Measurements from ENCODE around the gene AKAP10. TPM values are rescaled to one million over a fixed set of nuclear protein-coding genes. Genes with fewer than 3 reads are reported as not detected.
A peak's percentile ranks its signal among the peaks of the same experiment; 100 is the strongest.

Gene AKAP10
- polyA plus RNA-seq, 3 donors, result 13.1 to 62.6 (median 15.4) TPM

DNA sequence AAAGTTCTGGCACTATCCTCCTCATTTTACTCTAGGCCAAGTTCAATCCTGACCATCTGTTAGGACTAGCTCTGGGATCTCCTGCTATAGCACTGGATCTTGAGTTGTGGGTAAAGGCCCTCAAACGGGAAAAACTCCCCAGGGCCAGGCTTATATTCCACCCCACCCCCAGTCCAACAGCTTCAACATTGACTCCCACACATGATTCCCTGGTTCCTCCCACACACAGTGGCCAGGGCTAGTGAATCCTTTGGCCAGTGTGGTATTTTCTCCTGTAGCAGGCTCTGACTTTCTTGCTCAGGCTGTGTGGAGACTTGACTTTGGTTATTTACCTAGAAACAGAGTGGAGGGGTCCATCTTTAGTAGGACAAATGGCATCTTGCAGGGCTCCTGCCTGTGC lies 10.3 kb upstream of the AKAP10 start:
- no CpG with 5 or more reads among the region's 1 CpG for WGBS (ENCODE audit: insufficient coverage)
- Mint-ChIP-seq H3K4me3 (no peak overlapping the region), H3K9me3 (no peaks in the 10 kb centered on the region), H3K27me3 (ENCODE audit: low read depth in 3 of 3) (peaks cover 0 to 3% (median 0%) of the 10 kb centered on the region in 3 donors), H3K4me1 (peaks cover 1% of the 10 kb centered on the region), H3K36me3 (no peaks in the 10 kb centered on the region), H3K27ac (peak overlapping the region in 1 of 7 donors; percentile 64)
- Histone ChIP-seq H3K4me2 (replicated peaks; ENCODE audit: extremely low read depth, low read length, poor library complexity, severe bottlenecking) (no peak overlapping the region), H3K36me3 (replicated peaks in 1 of 2; ENCODE audit: control insufficient read depth in 1 of 2, insufficient read depth in 2 of 2, low read length in 2 of 2) (no peaks in the 10 kb centered on the region), H4K20me1 (ENCODE audit: insufficient read depth, low read length) (no peaks in the 10 kb centered on the region), H3K27me3 (ENCODE audit: control insufficient read depth in 2 of 2, insufficient read depth in 2 of 2, low read length in 2 of 2) (no peaks in the 10 kb centered on the region), H2AFZ (ENCODE audit: insufficient read depth, low read depth, low read length, poor library complexity, severe bottlenecking) (no peak overlapping the region), H3K9ac (ENCODE audit: insufficient read depth, low read length, poor library complexity, severe bottlenecking) (no peak overlapping the region), H3K79me2 (ENCODE audit: insufficient read depth, low read length) (no peaks in the 10 kb centered on the region), H3K27ac (ENCODE audit: low read depth in 1 of 2, low read length in 2 of 2) (no peak overlapping the region), H3K9me3 (replicated peaks in 1 of 2; ENCODE audit: control insufficient read depth in 1 of 2, insufficient read depth in 1 of 2, low read length in 2 of 2) (no peaks in the 10 kb centered on the region), H3K4me3 (replicated peaks in 1 of 3; ENCODE audit: low read depth in 2 of 3, low read length in 3 of 3) (no peak overlapping the region), H3K4me1 (ENCODE audit: control insufficient read depth in 1 of 2, insufficient read depth in 2 of 2, low read length in 2 of 2) (peaks cover 1 to 2% of the 10 kb centered on the region in 2 donors)
- intact Hi-C loops (cut with micrococcal nuclease), result no loop called here
- DNase-seq, result no peak
- TF ChIP-seq, protein P1, sequence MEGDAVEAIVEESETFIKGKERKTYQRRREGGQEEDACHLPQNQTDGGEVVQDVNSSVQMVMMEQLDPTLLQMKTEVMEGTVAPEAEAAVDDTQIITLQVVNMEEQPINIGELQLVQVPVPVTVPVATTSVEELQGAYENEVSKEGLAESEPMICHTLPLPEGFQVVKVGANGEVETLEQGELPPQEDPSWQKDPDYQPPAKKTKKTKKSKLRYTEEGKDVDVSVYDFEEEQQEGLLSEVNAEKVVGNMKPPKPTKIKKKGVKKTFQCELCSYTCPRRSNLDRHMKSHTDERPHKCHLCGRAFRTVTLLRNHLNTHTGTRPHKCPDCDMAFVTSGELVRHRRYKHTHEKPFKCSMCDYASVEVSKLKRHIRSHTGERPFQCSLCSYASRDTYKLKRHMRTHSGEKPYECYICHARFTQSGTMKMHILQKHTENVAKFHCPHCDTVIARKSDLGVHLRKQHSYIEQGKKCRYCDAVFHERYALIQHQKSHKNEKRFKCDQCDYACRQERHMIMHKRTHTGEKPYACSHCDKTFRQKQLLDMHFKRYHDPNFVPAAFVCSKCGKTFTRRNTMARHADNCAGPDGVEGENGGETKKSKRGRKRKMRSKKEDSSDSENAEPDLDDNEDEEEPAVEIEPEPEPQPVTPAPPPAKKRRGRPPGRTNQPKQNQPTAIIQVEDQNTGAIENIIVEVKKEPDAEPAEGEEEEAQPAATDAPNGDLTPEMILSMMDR (IDR thresholded peaks at IDR 0.05), result no peak

DNA sequence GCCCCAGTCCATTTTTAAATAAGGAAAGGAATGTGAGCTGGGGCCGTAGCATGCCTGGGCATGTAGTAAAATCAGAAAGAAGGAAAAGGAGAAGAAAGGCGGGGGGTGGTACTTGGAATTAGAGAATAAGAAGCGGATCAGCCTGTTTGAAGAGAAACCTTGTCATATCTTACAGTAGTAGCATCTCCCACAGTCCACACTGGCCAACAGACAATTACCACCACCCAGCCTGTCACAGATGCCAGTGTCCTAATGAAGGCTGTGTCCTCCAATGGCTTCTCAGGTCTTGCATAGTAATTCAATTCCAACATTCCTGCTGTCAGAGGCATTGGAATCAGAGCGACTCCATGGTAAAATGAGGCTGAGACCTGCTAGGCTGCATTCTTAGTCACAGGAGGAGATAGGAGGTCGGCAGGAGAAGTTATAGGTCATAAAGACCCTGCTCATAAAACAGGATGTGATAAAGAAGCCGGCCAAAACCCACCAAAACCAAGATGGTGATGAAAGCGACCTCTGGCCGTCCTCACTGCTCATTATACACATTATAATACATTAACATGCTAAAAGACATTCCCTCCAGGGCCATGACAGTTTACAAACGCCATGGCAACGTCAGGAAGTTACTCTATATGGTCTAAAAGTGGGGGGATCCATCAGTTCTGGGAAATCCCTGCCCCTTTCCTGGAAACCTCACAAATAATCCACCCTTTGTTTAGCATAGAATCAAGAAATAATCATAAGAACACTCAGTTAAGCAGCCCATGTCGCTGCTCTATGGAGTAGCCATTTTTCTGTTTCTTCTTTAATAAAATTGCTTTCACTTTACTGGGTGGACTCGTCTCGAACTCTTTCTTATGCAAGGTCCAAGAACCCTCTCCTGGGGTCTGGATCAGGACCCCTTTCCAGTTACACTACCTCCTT lies 9.6 kb upstream of the AKAP10 start:
- Histone ChIP-seq H3K27me3 (ENCODE audit: control insufficient read depth in 2 of 2, insufficient read depth in 2 of 2, low read length in 2 of 2) (no peaks in the 10 kb centered on the region), H3K36me3 (replicated peaks in 1 of 2; ENCODE audit: control insufficient read depth in 1 of 2, insufficient read depth in 2 of 2, low read length in 2 of 2) (no peaks in the 10 kb centered on the region), H3K4me2 (replicated peaks; ENCODE audit: extremely low read depth, low read length, poor library complexity, severe bottlenecking) (no peak overlapping the region), H4K20me1 (ENCODE audit: insufficient read depth, low read length) (no peaks in the 10 kb centered on the region), H3K9me3 (replicated peaks in 1 of 2; ENCODE audit: control insufficient read depth in 1 of 2, insufficient read depth in 1 of 2, low read length in 2 of 2) (no peaks in the 10 kb centered on the region), H2AFZ (ENCODE audit: insufficient read depth, low read depth, low read length, poor library complexity, severe bottlenecking) (no peak overlapping the region), H3K27ac (ENCODE audit: low read depth in 1 of 2, low read length in 2 of 2) (no peak overlapping the region), H3K79me2 (ENCODE audit: insufficient read depth, low read length) (no peaks in the 10 kb centered on the region), H3K4me1 (ENCODE audit: control insufficient read depth in 1 of 2, insufficient read depth in 2 of 2, low read length in 2 of 2) (no peaks in the 10 kb centered on the region), H3K9ac (ENCODE audit: insufficient read depth, low read length, poor library complexity, severe bottlenecking) (no peak overlapping the region), H3K4me3 (replicated peaks in 1 of 3; ENCODE audit: low read depth in 2 of 3, low read length in 3 of 3) (no peak overlapping the region)
- WGBS (ENCODE audit: insufficient coverage), result 100% methylated on average over 1 of the region's 13 CpGs
- no peak for DNase-seq
- no peaks in the 10 kb centered on the region for H3K9me3 Mint-ChIP-seq
- peaks cover 0 to 6% (median 0%) of the 10 kb centered on the region in 3 donors for H3K27me3 Mint-ChIP-seq (ENCODE audit: low read depth in 3 of 3)
- TF ChIP-seq, protein P1 (IDR thresholded peaks at IDR 0.05), result no peak
- H3K36me3 Mint-ChIP-seq, result no peaks in the 10 kb centered on the region
- intact Hi-C loops (cut with micrococcal nuclease), result no loop called here
- no peaks in the 10 kb centered on the region for H3K4me1 Mint-ChIP-seq
- no peak overlapping the region for H3K4me3 Mint-ChIP-seq
- H3K27ac Mint-ChIP-seq, result no peak overlapping the region

Measured in CD14-positive monocyte (primary cell).